DMS153 treated with DMSO at 0.1 percent for 48 hours (cell line): ENCODE results near the gene C1orf159.

Experiments
- DNase-seq: peaks from one replicate; lab custom pipeline; 2025; ENCODE audit not compliant: unreplicated experiment; lab: John Stamatoyannopoulos, UW

Gene C1orf159

DNA sequence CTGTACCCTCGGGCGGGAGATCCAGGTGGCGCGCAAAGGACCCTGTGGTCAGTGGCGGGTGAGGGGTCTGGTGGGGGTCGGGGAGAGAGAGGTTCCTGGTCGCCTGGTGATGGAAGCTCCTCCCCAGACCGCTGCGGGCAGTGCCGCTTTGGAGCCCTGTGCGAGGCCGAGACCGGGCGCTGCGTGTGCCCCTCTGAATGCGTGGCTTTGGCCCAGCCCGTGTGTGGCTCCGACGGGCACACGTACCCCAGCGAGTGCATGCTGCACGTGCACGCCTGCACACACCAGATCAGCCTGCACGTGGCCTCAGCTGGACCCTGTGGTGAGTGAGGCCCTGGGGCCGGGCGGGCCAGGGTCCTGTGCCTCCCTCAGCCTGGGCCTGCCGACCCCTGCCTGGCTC, 72.5 kb downstream of the C1orf159 start:
- DNase-seq, result no peak

GRCh38 chr1:1042835-1043234, 73.1 kb downstream of the C1orf159 start:
- DNase-seq, result no peak

GRCh38 chr1:1041873-1042272, 74.0 kb downstream of the C1orf159 start:
- DNase-seq, result no peak

GRCh38 chr1:1041092-1041523, 74.8 kb downstream of the C1orf159 start:
- no peak for DNase-seq

- DNase-seq, result peak; percentile 46
Measured at GRCh38 chr1:1040004-1040991, 75.6 kb downstream of the C1orf159 start.

- DNase-seq, result no peak
Measured at GRCh38 chr1:1039145-1039910, 76.6 kb downstream of the C1orf159 start.

- DNase-seq, result no peak
Measured at GRCh38 chr1:1038694-1039093, 77.2 kb downstream of the C1orf159 start.

DNA sequence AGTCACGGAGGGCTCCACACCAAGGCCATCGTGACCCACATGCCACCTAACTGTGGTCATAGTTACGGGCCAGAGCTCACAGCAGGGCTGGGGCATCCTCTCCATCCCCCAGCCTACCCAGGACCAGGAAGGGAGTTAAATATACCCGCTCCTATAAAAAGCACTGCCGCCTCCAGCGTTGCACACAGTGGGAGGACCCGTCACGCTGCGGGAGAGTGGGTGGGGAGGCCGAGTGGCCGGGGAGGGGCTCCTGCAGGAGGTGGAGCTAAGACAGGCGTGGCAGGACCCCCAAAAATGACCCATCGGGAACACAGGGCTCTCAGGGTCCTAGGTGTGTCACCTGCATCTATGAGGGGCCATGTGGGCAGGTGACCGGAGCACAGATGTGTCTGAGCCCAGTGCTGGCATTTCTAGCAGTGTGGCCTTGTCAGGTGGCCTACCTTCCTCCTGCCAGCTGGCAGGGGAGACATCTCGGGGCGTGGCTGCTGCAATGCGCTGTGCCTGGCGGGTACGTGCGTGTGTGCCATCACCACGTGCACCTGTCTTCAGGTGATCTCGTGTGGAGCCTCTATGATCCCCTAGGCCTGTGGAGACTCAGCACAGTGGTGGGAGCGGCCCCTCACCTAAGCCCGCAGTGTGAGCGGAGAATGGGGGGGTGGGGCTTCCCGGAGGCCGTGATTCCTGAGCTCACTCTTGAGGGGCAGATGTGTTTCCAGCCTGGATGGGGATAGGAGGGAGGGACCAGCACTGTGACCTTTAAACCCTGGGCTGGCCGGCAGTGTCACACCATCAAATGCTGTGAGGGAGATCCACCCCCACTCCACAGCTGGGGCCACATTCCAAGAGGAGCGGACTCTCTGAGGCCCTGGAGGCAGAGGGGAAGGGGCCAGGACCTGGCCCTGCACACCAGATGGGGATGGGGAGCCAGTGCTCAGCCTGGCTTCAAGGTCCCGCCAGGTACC, 78.2 kb downstream of the C1orf159 start:
- no peak for DNase-seq

DNA sequence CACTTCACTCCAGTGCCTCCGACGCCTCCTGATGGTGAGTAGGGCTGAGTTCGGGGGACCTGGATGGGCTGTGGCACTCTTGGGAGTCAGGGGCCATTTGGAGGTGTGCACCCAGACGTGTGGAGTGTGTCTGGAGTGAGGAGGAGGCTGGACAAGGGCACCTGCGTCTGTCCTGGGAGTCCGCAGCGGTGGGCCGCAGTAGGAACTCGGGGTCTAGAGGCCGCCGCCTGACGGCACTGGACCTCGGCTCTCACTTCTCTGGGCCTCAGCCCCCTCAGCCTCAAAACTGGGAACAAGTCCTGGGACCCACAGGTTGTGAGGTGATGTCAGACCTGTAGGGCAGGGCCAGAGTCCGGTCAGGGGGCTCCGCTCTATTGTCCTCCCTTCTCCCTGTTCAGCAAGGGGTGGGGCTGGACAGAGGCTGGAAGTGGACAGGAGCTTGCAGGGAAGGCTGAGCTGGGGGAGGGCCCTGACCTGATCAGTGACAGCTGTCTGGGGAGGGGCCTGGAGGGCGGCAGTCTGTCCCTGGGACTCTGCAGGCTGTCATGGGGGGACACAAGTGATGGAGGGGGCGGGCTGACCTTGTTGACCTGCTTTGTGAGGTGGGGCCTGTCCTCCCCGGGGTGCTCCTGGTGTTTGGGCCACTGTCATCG, 80.5 kb downstream of the C1orf159 start:
- DNase-seq, result no peak

GRCh38 chr1:1034439-1034781, 81.5 kb downstream of the C1orf159 start:
- DNase-seq, result no peak

GRCh38 chr1:1033731-1034438, 82.0 kb downstream of the C1orf159 start:
- DNase-seq, result peak; percentile 46

- peak; percentile 97 for DNase-seq
Measured at GRCh38 chr1:1033009-1033587, 82.8 kb downstream of the C1orf159 start.

- peak; percentile 49 for DNase-seq
Measured at GRCh38 chr1:1032424-1032823, 83.5 kb downstream of the C1orf159 start.
